Peyer's patch (tissue), 4 donors: Measurements from ENCODE around the gene ZDHHC24.

Experiments used
- POLR2A ChIP-seq, 2 donors: fragments of 450-650 bp; IDR thresholded peaks; one replicate each; pipeline ENCODE4 v1.5.1; 2017; ENCODE audit warnings: antibody characterized with exemption in 2 of 2, mild to moderate bottlenecking in 2 of 2, moderate library complexity in 2 of 2
- TF ChIP-seq, protein P1 (sequence below), 6 experiments: fragments of 450-650 bp in 4 of 6; fragments of 200-600 bp in 2 of 6; sonication (generic) in 1 of 6; IDR thresholded peaks; one replicate each; pipeline ENCODE4 v1.5.1; 2017 to 2019; ENCODE audit warnings: antibody characterized with exemption in 6 of 6, mild to moderate bottlenecking in 3 of 6, moderate library complexity in 1 of 6

DNA sequence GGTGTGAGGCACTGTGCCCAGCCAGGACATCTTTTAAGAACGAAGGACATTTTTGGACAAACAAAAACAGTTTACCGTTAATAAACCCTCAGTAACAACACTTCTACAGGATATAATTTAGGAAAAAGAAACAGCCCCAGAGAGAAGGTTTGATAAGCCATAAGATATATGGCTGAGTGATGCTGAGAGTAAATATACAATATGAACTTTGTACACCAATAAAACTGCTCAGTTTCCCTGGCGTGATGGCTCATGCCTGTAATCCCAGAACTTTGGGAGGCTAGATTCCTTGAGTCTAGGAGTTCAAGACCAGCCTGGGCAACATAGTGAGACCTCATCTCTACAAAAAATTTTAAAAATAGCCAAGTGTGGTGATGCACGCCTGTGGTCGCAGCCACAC, 47.3 kb downstream of the ZDHHC24 start:
- TF ChIP-seq, protein P1, sequence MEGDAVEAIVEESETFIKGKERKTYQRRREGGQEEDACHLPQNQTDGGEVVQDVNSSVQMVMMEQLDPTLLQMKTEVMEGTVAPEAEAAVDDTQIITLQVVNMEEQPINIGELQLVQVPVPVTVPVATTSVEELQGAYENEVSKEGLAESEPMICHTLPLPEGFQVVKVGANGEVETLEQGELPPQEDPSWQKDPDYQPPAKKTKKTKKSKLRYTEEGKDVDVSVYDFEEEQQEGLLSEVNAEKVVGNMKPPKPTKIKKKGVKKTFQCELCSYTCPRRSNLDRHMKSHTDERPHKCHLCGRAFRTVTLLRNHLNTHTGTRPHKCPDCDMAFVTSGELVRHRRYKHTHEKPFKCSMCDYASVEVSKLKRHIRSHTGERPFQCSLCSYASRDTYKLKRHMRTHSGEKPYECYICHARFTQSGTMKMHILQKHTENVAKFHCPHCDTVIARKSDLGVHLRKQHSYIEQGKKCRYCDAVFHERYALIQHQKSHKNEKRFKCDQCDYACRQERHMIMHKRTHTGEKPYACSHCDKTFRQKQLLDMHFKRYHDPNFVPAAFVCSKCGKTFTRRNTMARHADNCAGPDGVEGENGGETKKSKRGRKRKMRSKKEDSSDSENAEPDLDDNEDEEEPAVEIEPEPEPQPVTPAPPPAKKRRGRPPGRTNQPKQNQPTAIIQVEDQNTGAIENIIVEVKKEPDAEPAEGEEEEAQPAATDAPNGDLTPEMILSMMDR (IDR thresholded peaks at IDR 0.05): no peak
- TF ChIP-seq POLR2A (IDR thresholded peaks at IDR 0.05): no peak
